CD4-positive, alpha-beta T cell treated with Interleukin-10 for 1 hour (primary cell): ENCODE measurements around the gene SLC7A14.

Source experiments
- DNase-seq: peaks from one replicate; pipeline ENCODE4 v3.0.0-alpha.2; 2020

SLC7A14 gene

DNA sequence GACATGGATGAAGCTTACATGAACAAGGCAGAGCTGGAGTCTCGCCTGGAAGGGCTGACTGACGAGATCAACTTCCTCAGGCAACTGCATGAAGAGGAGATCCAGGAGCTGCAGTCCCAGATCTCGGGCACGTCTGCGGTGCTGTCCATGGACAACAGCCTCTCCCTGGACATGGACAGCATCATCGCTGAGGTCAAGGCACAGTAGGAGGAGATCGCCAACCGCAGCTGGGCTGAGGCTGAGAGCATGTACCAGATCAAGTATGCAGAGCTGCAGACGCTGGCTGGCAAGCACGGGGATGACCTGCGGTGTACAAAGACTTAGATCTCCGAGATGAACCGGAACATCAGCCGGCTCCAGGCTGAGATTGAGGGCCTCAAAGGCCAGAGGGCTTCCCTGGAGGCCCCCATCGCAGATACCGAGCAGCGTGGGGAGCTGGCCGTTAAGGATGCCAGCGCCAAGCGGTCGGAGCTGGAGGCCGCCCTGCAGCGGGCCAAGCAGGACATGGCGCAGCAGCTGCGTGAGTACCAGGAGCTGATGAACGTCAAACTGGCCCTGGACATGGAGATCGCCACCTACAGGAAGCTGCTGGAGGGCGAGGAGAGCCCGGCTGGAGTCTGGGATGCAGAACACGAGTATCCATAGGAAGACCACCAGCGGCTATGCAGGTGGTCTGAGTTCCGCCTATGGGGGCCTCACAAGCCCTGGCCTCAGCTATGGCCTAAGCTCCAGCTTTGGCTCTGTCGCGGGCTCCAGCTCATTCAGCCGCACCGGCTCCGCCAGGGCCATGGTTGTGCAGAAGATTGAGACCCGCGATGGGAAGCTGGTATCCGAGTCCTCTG is 89.6 kb downstream of the SLC7A14 start:
- no peak for DNase-seq

DNA sequence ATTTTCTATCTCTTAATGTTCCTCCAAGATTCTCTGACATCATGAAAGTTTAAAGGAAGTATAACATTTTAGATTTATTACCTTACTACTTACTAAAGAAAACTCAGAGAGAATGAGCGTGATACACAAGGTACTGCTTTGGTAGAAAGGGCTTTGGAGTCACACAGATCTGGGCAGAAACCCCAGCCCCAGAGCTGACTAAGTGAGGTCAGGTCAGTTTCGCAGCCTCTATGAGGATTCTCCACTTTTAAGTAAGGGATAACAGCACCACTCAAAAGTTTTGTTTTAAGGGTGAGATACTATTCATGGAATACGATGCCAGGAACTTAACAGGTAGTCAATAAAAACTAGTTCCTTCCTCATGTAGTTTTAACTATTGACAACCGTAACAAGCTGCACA is 91.1 kb downstream of the SLC7A14 start:
- no peak for DNase-seq

GRCh38 chr3:170493712-170494182 is 92.1 kb downstream of the SLC7A14 start:
- DNase-seq, result no peak

GRCh38 chr3:170491901-170492300 is 94.0 kb downstream of the SLC7A14 start:
- no peak for DNase-seq

GRCh38 chr3:170490828-170491560 is 94.9 kb downstream of the SLC7A14 start:
- no peak for DNase-seq

DNA sequence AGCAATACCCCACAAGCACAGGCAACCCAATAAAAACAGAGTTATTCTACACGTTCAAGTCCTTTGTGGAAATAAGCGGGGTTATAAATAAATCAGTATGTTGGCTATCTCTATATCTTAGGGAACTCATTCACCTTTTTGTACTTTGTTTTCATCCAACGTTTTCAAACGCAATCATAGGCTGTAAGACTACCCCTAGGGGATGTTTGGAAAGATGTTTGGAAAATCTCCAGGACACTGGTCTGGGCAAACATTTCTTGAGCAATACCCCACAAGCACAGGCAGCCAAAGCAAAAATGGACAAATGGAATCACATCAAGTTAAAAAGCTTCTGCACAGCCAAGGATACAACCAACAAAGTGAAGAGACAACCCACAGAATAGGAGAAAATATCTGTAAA is 97.1 kb downstream of the SLC7A14 start:
- no peak for DNase-seq

GRCh38 chr3:170487031-170487430 is 98.8 kb downstream of the SLC7A14 start:
- DNase-seq, result no peak

GRCh38 chr3:170486398-170486797 is 99.5 kb downstream of the SLC7A14 start:
- DNase-seq, result no peak

DNA sequence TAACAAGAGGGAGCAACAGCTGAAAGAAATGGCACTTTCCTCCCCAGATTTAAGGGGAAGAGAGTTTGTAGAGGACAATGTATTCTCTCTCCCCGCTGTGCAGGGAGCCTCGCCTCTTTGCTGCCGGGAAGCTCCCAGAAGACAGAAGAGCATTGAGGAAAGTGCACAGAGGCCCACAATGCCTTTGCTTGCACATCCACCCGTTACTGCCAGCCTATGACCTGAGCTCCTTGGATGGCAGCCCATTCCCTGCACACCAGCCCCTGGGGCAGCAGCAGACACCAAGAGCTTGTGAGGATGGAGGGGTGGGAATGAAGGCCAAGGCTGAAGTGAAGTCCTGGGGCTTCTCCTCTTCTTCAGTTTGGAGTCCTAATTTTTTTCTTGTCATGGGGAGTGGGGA is 100.2 kb downstream of the SLC7A14 start:
- no peak for DNase-seq

DNA sequence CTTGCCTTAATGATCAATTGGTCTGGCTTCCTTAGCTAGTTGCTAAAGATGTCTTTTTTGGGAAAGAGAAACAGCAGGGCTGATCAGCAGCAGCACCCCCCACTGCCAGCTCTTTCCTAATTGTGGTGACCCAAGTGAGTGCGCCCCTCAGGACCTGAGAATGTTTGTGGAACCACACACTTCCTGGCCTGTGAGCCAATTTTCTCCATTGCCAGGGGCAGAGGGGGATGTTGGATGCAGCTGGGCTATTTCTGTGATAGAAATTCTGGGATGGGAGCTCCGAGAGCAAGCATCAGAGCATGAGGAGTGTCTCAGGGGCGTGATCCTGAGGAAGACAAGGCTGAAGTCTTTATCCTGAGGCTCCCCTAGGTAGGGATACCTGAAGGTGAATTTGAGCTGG is 100.6 kb downstream of the SLC7A14 start:
- DNase-seq, result no peak

- no peak for DNase-seq
Measured at GRCh38 chr3:170484869-170485268, 101.0 kb downstream of the SLC7A14 start.

DNA sequence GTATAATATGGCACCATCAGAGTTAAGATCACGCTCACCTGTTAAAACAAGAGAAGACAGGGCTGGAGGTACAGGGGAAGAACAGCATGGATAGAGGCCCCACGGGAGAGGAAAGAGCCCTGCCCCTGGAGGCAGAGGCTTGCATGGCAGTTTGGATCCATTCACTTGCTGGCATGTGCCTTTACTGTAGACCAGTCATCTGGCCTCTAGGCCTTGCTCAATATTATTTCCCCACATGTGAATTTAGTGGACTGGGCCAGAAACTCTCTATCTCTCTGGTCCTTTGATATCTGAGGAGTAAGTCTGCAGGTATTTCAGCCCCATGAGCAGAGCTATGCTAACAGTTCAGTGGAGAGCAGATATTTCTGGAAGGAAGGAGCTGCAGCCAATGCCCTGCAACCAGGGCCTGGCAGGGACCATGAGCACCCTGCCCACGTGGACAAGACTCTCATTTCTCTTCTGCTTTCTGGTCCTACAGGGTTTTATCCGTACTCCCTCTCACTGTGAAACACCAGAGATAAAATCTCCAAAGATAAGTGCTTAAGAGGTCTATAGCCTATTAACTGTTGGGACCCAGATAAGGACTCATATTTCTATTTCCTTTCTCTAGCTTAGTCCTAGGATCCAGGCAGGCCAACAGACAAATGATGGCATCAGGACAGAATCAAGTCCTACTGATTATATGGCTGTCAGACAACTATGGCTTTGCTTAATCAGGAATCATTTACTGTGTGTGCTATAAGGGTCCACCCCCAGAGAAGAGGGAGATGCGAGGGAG is 102.2 kb downstream of the SLC7A14 start:
- no peak for DNase-seq

GRCh38 chr3:170482199-170482598 is 103.7 kb downstream of the SLC7A14 start:
- DNase-seq, result no peak

DNA sequence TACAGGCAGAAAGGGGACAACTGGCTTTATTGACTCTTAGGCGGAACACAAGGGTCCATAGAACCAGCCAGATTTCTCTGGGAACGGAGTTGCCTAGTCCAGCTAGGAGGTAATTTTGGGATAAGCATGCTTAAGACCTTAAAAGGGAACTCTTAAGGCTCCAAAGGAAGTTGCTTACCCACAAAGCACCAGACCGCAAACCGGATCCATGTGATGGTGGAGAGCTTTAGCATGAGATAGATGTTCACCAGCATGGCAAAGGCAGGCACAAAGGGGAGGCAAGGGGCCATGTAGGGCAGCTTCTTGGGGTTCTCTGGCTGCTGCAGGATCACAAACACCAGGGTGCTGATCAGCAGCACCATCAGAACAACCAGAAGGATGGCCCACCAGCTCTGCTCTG is 105.8 kb downstream of the SLC7A14 start:
- DNase-seq, result no peak

DNA sequence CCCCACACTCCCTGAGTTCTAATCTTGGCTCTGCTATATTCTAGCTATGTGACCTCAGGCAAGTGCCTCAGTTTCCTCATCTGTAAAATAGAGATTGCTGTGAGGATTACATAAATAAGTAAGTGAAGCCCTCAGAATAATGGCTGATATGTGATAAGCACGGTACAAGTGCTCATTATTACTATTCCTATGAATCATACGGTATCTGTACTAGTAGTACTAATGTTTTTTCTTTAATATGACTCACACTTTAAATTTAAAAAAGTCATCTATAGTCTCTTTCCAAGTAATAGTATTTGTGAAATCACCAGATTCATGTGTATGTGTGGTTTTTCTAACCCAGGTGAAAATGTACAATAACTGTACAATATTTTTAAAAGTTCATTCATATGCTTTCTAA is 108.5 kb downstream of the SLC7A14 start:
- no peak for DNase-seq

GRCh38 chr3:170476291-170476690 is 109.6 kb downstream of the SLC7A14 start:
- no peak for DNase-seq

- DNase-seq, result no peak
Measured at GRCh38 chr3:170475092-170475685, 110.7 kb downstream of the SLC7A14 start.

DNA sequence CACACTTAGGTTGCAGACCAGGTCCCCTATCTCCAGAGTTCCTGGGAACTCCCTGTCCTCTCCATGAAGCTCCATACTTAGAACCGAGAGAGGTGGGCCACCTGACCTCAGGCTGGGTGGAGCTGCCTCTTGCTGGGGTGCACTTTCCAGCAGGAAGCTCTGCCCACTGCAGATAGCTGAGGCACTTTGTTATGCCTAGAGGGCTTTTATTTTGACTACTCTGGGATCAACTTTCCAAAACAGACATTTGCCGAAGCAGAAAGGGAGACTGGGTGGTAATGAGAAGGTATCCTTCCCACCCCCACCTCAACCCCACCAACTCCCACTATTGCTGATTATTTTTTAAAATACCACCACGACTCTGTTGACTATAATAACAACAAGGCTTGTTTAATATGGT is 112.5 kb downstream of the SLC7A14 start:
- no peak for DNase-seq

DNA sequence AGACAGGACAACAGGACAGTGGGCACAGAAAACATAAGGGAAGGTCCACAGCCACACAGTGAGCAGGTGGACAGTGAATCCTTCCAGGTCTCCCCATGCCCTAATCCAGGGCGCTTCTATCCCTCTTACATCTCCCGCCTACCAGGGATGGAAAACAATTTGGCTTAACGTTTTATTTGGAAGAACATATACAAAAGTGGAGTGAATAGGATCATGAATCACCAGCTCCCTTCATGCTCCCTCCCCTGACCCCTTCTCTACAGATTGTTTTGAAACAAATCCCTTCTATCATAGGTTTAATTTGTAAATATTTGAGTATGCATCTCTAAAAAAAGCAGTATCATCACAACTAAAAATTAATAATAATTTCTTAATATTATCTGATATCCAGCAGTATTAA is 114.7 kb downstream of the SLC7A14 start:
- DNase-seq, result no peak

- no peak for DNase-seq
Measured at GRCh38 chr3:170470063-170471016, 115.5 kb downstream of the SLC7A14 start.

GRCh38 chr3:170469151-170470062 is 116.5 kb downstream of the SLC7A14 start:
- DNase-seq, result no peak
